ENCODE measurements around the gene COMMD3. TPM values are rescaled to one million over a fixed set of nuclear protein-coding genes. Genes with fewer than 3 reads are reported as not detected.

COMMD3 gene
- total and polyA plus RNA-seq, 12 donors = 7.5 to 82.4 (median 45.0) TPM

GRCh38 chr10:22366771-22367170 lies 50.6 kb downstream of the COMMD3 start:
- no peak overlapping the region for H3K27ac ChIP-seq
- no peak overlapping the region for H3K4me3 ChIP-seq
- DNase-seq = no peak
- no peaks in the 10 kb centered on the region for H3K36me3 ChIP-seq (replicated peaks in 1 of 2)
- intact Hi-C loops (cut with DNase I) = no loop called here
- TF ChIP-seq POLR2A (IDR thresholded peaks at IDR 0.05) = no peak
- TF ChIP-seq CTCF (IDR thresholded peaks at IDR 0.05) = no peak
- 64 to 78% (median 67%) methylated on average over 2 of the region's 2 CpGs for WGBS, 4 donors
- no peaks in the 10 kb centered on the region for H3K4me1 ChIP-seq (replicated peaks in 1 of 2)
- H3K27me3 ChIP-seq = peaks cover 11% of the 10 kb centered on the region
- H3K9me3 ChIP-seq (replicated peaks in 1 of 3) = peaks cover 0 to 2% (median 0%) of the 10 kb centered on the region in 3 donors

GRCh38 chr10:22367471-22367870 lies 51.3 kb downstream of the COMMD3 start:
- H3K27me3 ChIP-seq = peaks cover 7% of the 10 kb centered on the region
- DNase-seq = no peak
- peaks cover 0 to 4% (median 0%) of the 10 kb centered on the region in 3 donors for H3K9me3 ChIP-seq (replicated peaks in 1 of 3)
- TF ChIP-seq CTCF (IDR thresholded peaks at IDR 0.05) = no peak
- no peak for TF ChIP-seq POLR2A (IDR thresholded peaks at IDR 0.05)
- no peak overlapping the region for H3K4me3 ChIP-seq
- no peak overlapping the region for H3K27ac ChIP-seq
- no peaks in the 10 kb centered on the region for H3K4me1 ChIP-seq (replicated peaks in 1 of 2)
- no peaks in the 10 kb centered on the region for H3K36me3 ChIP-seq (replicated peaks in 1 of 2)
- WGBS, 4 donors = 86 to 91% (median 90%) methylated on average over 1 of the region's 1 CpG
- intact Hi-C loops (cut with DNase I) = no loop called here

- no peaks in the 10 kb centered on the region for H3K27me3 ChIP-seq
- no peak for DNase-seq
- no peak overlapping the region for H3K27ac ChIP-seq
- H3K4me3 ChIP-seq = no peak overlapping the region
- peaks cover 0 to 4% (median 0%) of the 10 kb centered on the region in 3 donors for H3K9me3 ChIP-seq (replicated peaks in 1 of 3)
- WGBS, 4 donors = 80 to 93% (median 89%) methylated on average over 4 of the region's 4 CpGs
- no peaks in the 10 kb centered on the region for H3K36me3 ChIP-seq (replicated peaks in 1 of 2)
- TF ChIP-seq POLR2A (IDR thresholded peaks at IDR 0.05) = no peak
- no peak for TF ChIP-seq CTCF (IDR thresholded peaks at IDR 0.05)
- intact Hi-C loops (cut with DNase I) = no loop called here
- no peaks in the 10 kb centered on the region for H3K4me1 ChIP-seq (replicated peaks in 1 of 2)
These were observed 52.2 kb downstream of the COMMD3 start for GRCh38 chr10:22368402-22368801.

- DNase-seq = no peak
- no peaks in the 10 kb centered on the region for H3K4me1 ChIP-seq (replicated peaks in 1 of 2)
- intact Hi-C loops (cut with DNase I) = no loop called here
- no peaks in the 10 kb centered on the region for H3K27me3 ChIP-seq
- 38 to 76% (median 43%) methylated on average over 2 of the region's 2 CpGs for WGBS, 4 donors
- peaks cover 0 to 4% (median 0%) of the 10 kb centered on the region in 3 donors for H3K9me3 ChIP-seq (replicated peaks in 1 of 3)
- H3K36me3 ChIP-seq (replicated peaks in 1 of 2) = no peaks in the 10 kb centered on the region
- H3K4me3 ChIP-seq = no peak overlapping the region
- no peak for TF ChIP-seq POLR2A (IDR thresholded peaks at IDR 0.05)
- TF ChIP-seq CTCF (IDR thresholded peaks at IDR 0.05) = no peak
- no peak overlapping the region for H3K27ac ChIP-seq
These were observed 52.8 kb downstream of the COMMD3 start for GRCh38 chr10:22368981-22369380.

Measured in adrenal gland (tissue), 12 donors.